HS-5 (cell line): Measurements from ENCODE around the gene AMPH.
"Not testable (repeated sequence)": the region's sequence is repeated elsewhere in the genome, so short reads cannot be mapped to it uniquely, and the experiment has no call there.

Experiments
- DNase-seq: peaks from one replicate; pipeline ENCODE4 v3.0.0-alpha.2; 2012; ENCODE audit warnings: low read depth

Gene AMPH

GRCh38 chr7:38462819-38463218, 168.4 kb downstream of the AMPH start:
- no peak for DNase-seq

- no peak for DNase-seq
Measured at GRCh38 chr7:38461887-38462286, 169.3 kb downstream of the AMPH start.

DNA sequence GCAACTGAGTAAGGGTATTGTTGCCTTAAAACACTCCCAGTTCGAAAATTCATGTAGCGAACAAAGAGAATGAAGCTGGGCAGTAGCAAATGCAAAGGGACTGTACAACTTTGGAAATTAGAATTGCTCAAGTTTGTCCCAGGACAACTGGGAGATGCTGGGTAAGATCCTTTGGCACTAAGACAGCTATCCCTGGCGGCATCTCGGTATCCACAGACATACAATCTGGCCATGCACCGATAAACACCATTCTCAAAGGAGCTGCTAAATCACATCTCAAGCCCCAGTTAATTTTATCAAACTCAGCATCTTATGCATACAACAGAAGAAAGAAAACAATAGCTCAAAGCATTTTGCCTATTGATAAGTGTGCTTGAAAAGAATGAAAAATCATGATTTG, 177.3 kb downstream of the AMPH start:
- DNase-seq: no peak

DNA sequence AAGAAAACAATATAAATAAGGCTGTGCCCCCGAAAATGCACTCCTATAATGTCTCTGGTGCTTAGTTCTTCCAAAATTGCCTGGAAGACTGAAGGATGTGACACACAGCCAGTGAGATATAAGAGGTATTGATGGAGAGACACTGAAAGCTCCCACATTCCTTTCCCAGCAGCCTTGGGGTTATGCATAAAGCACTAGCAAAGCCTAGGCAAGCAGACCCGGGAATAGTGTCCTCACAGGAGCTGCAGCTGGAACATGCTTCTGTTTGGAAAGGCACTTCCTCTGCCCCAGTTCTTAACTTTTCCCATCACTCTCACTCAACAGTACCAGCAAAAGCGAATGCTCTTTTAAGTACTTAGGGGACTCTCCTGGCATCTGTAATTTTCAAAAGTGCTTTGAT, 178.0 kb downstream of the AMPH start:
- no peak for DNase-seq

DNA sequence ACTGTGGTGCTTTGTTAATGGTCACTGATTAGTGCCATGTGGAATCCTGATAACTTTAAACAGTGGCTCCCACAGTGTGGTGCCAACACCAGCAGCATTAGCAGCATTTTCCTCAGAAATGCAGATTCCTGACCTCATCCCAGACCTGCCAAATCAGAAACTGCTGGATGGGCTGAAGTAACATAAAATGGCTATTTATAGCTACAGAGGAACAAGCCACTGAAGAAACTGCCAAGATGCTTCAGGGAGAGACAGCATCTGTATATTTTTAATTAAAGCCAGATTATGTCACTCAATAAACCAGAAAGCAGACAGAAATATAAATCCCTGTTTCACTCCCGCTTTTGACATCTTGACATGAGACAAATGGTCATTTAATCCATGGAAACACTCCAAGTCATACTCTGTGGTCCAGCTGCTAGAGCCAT, 178.5 kb downstream of the AMPH start:
- DNase-seq: no peak

- DNase-seq: peak; percentile 58
Measured at GRCh38 chr7:38451840-38452239, 179.3 kb downstream of the AMPH start.

DNA sequence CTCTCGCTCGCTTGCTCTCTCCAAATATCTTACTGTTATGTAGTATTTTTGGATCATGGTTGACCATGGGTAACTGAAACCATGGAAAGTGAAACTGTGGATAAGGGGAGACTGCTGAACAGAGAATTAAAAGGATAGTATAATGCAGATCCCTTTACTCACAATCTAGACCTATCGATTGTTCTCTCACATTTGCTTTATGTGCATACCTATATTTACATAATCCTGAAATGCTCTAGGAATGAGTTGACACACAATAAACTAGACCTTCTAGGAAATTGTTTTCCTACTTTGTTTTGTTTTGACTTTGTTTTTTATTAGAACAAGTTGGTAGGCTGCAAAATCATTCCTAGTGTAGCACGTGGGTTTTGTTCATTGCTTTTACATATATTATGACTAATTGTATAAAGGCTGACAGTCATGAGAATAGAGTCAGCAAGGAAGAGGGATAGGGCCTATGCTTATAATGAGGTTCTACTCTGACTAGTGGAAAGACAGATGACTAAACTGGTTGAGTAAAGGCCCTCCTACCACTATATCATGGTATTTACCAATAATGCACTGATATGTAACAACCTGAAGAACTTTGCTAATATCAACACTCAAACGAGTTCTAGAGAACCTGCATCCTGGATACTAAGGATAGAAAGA, 182.5 kb downstream of the AMPH start:
- no peak for DNase-seq

GRCh38 chr7:38448054-38448453, 183.1 kb downstream of the AMPH start:
- DNase-seq: no peak

DNA sequence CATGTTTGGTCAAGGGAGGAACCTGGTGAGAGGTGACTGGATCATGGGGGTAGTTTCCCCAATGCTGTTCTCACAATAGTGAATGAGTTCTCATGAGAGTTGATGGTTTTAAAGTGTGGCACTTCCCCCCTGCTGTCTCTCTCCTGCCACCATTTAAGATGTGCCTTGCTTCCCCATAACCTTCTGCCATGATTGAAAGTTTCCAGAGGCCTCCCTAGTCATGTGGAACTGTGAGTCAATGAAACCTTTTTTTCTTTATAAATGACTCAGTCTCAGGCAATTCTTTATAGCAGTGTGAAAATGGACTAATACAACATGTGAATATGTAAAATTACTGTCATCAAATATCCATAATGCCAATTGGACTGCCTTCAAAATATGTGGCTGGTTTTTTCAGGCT, 192.2 kb downstream of the AMPH start:
- DNase-seq: no peak

DNA sequence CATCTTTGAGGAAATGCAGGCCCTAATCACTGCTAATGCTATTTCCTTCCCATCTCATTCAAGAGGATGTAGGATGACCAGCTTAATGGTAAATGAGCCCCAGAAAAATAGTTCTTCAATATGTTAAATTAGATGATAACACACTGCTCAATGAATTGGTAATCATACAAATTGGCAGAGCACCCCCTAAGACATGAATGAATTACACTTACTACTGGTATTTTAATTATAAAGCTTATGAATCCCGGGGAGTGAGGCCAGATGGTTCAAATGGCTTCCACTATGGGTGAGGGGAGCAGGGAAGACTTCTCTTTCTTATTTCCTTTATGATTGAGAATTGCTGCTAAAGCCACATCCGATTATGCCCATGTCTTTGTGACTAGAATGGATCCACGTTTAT, 198.5 kb downstream of the AMPH start:
- DNase-seq: no peak

DNA sequence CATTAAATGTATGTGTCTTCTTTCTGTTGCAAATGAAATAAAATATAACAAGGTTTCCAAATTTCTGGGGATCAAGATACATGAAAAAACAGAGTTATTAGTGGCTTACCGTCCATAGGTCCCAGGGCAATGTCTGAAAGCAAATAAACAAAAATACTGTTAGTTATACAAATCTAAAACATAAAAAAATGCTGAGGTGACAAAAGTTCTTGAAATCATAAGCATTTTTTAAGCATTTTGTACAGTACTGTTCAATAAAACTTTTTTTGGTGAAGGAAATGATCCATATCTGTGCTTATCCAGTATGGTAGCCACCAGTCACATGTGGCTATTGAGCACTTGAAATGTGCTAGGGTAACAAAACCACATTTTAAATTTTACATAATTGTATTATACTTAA, 199.1 kb downstream of the AMPH start:
- no peak for DNase-seq

DNA sequence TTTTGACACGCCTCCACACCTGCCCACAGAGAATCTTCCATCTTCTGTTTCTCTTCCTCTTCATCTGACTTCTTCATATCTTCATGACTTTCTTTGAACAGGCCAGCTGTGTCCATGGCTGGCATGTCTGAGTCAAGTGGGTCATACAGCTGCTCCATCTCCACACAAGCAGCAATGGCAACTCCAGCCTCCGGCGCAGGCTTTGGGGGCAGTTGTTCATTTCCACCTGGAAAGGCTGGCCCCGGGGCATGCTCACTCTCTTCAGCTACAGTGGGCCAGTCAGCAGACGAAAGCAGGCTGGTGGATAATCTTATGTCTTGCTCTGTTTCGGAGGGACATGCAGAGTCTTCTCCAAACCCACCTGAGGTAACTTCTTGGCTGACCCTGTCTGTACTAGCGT, 202.1 kb downstream of the AMPH start:
- DNase-seq: no peak

- no peak for DNase-seq
Measured at GRCh38 chr7:38428041-38428440, 203.1 kb downstream of the AMPH start.

DNA sequence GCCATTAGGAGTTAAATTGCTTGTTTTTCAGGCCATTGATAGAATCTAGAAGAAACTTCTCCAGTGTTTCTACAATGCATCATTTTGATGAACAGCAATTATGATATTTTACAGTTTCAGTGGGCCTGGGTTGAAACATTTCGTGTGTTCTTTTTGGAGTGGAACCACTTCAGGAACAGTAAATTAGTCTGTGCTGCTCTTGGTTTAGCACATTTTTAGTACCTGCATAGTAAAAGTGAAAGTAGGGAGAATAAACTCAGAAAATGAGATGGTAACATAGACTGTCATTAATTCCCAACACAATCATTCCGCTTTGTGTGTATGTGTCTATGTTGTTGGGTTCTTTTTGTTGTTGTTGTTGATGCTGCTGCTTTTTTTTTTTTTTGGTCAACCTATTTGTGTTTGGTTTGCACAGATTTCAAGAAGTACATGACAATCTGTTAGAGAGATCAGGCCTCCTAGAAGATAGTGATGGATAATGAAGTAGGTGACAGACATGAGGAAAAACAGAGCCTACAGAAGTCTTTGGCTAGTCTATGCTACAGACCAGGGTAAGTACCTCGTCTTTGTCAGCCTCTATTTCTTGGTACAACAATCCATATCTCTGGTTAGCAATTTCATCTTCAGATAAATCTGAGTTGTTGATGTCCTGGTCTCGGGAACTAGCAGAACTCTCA, 203.8 kb downstream of the AMPH start:
- DNase-seq: no peak

DNA sequence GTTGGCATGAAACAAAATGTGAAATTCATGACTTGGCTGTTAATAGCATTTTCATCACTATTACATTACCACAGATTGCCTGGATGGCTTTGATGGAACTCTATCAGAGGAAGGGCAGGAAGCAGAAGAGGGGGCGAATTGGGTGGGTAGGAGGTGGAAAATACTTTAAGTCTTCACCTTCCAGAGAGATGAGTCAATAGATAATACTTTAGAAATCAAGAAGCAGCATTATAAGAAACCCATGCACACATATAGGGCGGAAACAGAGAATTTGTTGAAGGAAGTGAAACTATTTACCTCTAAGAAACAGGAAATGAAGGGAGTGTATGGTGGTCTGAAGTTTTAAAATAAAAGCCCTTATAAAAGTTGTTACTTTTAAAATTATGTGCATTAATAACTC, 205.7 kb downstream of the AMPH start:
- no peak for DNase-seq

DNA sequence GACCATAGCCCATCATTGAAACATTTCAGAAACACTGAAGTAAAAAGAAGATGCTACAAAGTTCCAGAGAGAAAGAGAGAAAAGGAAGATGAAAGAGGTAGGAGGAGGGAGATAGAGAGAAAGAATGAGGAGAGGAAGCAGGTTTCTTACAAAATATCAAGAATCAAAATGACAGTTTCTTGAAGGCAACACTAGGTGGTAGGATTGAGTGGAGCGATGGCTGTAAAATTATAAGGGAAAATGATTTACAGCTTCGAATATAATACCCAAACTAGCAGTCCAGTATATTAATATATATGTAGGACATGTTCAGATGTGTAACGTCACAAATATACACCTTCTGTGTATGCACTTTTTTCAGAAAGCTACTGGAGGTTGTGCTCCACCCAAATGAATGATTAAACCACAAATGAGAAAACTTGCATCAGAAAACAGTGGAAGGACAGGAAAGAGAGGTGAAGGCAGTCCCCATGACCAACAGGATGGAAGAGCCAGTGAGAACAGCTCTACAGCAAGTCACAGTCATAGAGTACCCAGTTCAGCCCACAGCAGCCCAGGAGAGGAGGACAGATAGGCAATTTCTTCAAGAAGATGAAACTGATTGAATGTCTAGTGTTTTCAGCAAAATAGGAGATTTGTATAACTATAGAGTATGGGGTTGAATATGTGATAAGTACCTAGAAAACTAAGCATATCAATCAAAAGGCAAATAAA, 206.3 kb downstream of the AMPH start:
- no peak for DNase-seq

DNA sequence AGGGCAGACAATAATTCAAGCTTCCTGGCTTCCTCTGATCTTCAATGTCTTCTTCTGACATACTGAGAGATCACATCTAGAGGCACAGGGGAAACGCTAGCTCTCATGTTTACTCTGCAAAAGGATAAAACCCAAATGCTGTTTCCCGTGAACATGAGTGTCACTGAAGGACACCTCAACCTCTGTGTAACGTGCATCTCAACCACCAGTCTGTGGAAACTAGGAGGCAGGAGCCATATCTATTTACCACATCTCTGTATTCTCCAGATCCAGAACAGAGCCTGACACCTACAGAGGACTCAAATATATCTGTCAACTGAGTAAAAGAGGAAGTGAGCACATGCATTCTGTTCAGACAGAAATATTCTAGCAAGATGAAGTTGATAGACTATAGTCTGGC, 217.4 kb downstream of the AMPH start:
- no peak for DNase-seq

GRCh38 chr7:38411404-38411803, 219.8 kb downstream of the AMPH start:
- DNase-seq: no peak

GRCh38 chr7:38410056-38410455, 221.1 kb downstream of the AMPH start:
- DNase-seq: no peak

- DNase-seq: no peak
Measured at GRCh38 chr7:38409531-38409930, 221.6 kb downstream of the AMPH start.

DNA sequence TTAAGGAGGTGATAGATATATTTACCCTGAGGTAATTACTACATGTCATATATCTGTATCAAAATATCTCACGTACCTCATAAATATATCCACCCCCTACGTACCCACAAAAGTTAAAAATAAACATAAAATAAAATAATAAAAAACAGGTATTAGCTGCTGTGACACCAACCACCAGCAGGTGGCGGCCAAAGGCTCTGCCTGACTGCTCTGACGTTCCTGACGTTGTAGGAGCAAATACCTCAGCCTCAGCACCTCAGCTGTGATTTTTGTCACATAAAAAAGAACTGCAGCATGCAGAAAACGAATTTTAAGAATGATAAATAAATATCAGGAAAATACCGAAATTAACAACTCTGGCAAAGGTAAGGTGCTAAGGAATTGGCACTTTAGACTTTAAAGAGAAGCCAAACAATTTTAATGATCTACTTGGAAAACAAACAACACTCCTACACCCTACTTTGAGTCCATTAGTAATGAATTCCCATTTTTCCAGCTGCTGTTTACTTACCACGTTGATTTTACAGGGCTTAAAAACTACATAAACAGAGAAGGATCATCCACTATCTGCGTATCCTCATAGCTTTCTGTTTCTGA, 232.3 kb downstream of the AMPH start:
- DNase-seq: peak; percentile 35

- DNase-seq: no peak
Measured at GRCh38 chr7:38396852-38397251, 234.3 kb downstream of the AMPH start.

DNA sequence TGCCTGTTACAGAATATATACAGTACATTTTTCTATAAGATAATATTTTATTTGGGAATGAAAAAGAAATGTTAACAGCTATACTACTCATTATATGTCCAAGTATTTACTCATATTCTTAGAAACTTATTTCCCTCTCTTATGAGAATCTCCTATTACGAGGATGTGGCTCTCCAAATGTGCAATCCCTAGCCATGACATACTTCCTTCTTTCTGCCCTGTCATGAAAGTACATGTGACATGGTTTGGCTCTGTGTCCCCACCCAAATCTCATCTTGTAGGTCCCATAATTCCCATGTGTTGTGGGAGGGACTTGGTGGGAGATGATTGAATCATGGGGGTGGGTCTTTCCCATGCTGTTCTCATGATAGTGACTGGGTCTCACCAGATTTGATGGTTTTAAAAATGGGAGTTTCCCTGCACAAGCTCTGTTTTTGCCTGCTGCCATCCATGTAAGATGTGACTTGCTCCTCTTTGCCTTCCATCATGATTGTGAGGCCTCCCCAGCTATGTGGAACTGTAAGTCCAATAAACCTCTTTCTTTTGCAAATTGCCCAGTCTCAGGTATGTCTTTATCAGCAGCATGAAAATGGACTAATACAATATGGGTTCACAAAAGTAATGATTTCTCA, 235.1 kb downstream of the AMPH start:
- not testable (repeated sequence) for DNase-seq
